HCT116 (cell line): ENCODE measurements around the gene MAU2.

Source experiments
- CEBPB ChIP-seq: IDR thresholded peaks from 2 replicates; pipeline ENCODE4 v1.6.1; 2012; ENCODE audit warnings: low read depth
- CTCF ChIP-seq, 3 experiments: fragments of 200-600 bp in 1 of 3; sonication (generic) in 1 of 3; IDR thresholded peaks in 2 of 3; conservative IDR thresholded peaks in 1 of 3; 2 replicates each; pipeline ENCODE4 v1.5.1; 2012 to 2017; ENCODE audit warnings: low read depth in 2 of 3, low read length in 2 of 3, antibody characterized with exemption in 1 of 3, borderline replicate concordance in 1 of 3, control low read depth in 1 of 3, mild to moderate bottlenecking in 1 of 3, mixed read lengths in 1 of 3, mixed run types in 1 of 3, moderate library complexity in 1 of 3; ENCODE audit not compliant: insufficient read depth in 1 of 3
- EZH2 ChIP-seq: fragments of 200-600 bp; sonication (generic); IDR thresholded peaks from 2 replicates; pipeline ENCODE4 v1.6.1; 2017; ENCODE audit warnings: antibody characterized with exemption, mixed run types
- MAX ChIP-seq: IDR thresholded peaks from 2 replicates; pipeline ENCODE4 v1.6.1; 2012
- POLR2A ChIP-seq: IDR thresholded peaks from 2 replicates; pipeline ENCODE4 v1.7.0; 2011; ENCODE audit warnings: borderline replicate concordance; ENCODE audit not compliant: insufficient read depth, insufficient read length; ENCODE audit errors: extremely low read depth
- POLR2AphosphoS5 ChIP-seq: IDR thresholded peaks from 2 replicates; pipeline ENCODE4 v1.6.1; 2011; ENCODE audit warnings: mild to moderate bottlenecking, low read depth, low read length, moderate library complexity
- RAD21 ChIP-seq: IDR thresholded peaks from 2 replicates; pipeline ENCODE4 v1.6.1; 2012; ENCODE audit warnings: low read depth, mild to moderate bottlenecking
- REST ChIP-seq: IDR thresholded peaks from 2 replicates; pipeline ENCODE4 v1.6.1; 2012; ENCODE audit warnings: low read depth
- ZNF274 ChIP-seq: fragments of 200-500 bp; sonication (Bioruptor generic); IDR thresholded peaks from 2 replicates; pipeline ENCODE4 v1.6.1; 2014; ENCODE audit warnings: mild to moderate bottlenecking, low read depth, low read length, inconsistent platforms

- TF ChIP-seq POLR2A, result no peak
- TF ChIP-seq CEBPB, result no peak
- TF ChIP-seq CTCF (IDR thresholded peaks at IDR 0.05 in 2 of 3, conservative IDR thresholded peaks at IDR 0.05 in 1 of 3; ENCODE audit: borderline replicate concordance in 1 of 3, insufficient read depth in 1 of 3, low read depth in 2 of 3, low read length in 2 of 3), result no peak
- no peak for TF ChIP-seq POLR2AphosphoS5
- no peak for TF ChIP-seq RAD21
- TF ChIP-seq EZH2, result no peak
- TF ChIP-seq MAX, result no peak
- TF ChIP-seq REST, result no peak
- TF ChIP-seq ZNF274, result no peak
These were observed 44.2 kb upstream of the MAU2 start for GRCh38 chr19:19276386-19276785.
